ENCODE results near the gene ZNF514. TPM values are rescaled to one million over a fixed set of nuclear protein-coding genes. Genes with fewer than 3 reads are reported as not detected.
A peak's percentile ranks its signal among the peaks of the same experiment; 100 is the strongest.

The ZNF514 gene
- polyA plus RNA-seq, 1 donor (not counting 4 experiments of a cell fraction or from before 2014, with no cell fraction given): 7.9 TPM

DNA sequence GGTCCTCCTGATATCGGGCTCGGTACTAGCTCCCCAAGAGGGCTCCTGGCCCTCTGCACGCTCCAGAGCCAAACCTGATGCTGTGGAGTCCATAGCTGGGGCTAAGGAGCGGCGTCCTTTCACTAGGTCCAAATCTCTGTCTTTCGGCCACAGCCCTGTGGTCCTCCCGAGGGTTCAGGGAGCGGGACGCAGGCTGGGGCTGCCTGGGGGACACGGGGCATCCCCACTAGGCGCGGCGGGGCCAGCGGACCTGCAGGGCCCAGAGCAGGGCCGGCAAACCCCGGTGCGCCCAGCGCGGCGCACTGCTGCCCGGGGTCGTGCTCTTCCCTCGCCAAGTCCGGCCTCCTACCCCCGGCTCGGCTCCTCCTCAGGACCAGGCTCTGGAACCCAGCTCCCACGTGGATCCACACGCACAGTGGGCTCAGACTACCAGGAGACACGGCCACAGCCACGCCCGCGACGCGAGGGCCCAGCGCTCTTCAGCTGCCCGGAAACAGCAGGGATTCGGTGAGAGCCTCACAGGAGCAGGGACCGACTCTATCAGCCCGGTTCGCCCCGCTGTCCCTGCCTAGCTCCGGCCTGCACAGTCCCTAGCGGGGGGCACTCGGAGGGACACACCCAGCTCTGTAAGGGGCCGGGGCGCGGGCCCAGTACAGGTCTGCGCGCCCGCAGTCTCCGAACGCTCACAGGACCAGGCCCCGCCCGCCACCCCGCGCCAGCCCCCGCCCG is 593 bp downstream of the ZNF514 start:
- no peak for TF ChIP-seq EZH2 (IDR thresholded peaks at IDR 0.05; ENCODE audit: low read length)
- no peak for TF ChIP-seq CTCF (optimal IDR thresholded peaks at IDR 0.05 in 1 of 3, IDR thresholded peaks at IDR 0.05 in 1 of 3, conservative IDR thresholded peaks at IDR 0.05 in 1 of 3; ENCODE audit: extremely low read depth in 1 of 3, insufficient read depth in 2 of 3, low read length in 3 of 3)
- peaks cover 8% of the 10 kb centered on the region for H3K4me1 ChIP-seq (ENCODE audit: control insufficient read depth, extremely low read depth, insufficient read depth, low read length)
- peak overlapping the region; percentile 56 to 74 (median 71) for H3K4me3 ChIP-seq (ENCODE audit: control insufficient read depth in 2 of 3, extremely low read depth in 1 of 3, insufficient read depth in 2 of 3, low read depth in 1 of 3, low read length in 3 of 3)
- H3K79me2 ChIP-seq (ENCODE audit: control insufficient read depth, insufficient read depth, low read length): peaks cover 6% of the 10 kb centered on the region
- no peaks in the 10 kb centered on the region for H4K20me1 ChIP-seq (ENCODE audit: control insufficient read depth, extremely low read depth, insufficient read depth, low read length)
- dilution Hi-C loops (cut with MboI; ENCODE audit: extremely low pct_ligation_motif_present, low sequenced_read_pairs): no loop called here
- H3K9ac ChIP-seq (ENCODE audit: control insufficient read depth, extremely low read depth, insufficient read depth, low read length): peak overlapping the region; percentile 79
- FAIRE-seq (no peak), DNase-seq (ENCODE audit: low read depth, low spot score) (no peak)
- H3K36me3 ChIP-seq (ENCODE audit: control insufficient read depth in 2 of 2, extremely low read depth in 1 of 2, insufficient read depth in 2 of 2, low read length in 2 of 2): peaks cover 14 to 16% of the 10 kb centered on the region in 2 experiments
- peak overlapping the region; percentile 11 for H3K27ac ChIP-seq (ENCODE audit: control insufficient read depth, insufficient read depth, low read length)
- peak overlapping the region; percentile 86 for H3K4me2 ChIP-seq (ENCODE audit: control insufficient read depth, extremely low read depth, insufficient read depth, low read depth, low read length)
- peak overlapping the region; percentile 90 for H2AFZ ChIP-seq (ENCODE audit: control insufficient read depth, low read length)
- no peaks in the 10 kb centered on the region for H3K27me3 ChIP-seq (ENCODE audit: control insufficient read depth, extremely low read depth, insufficient read depth, low read length)
- H3K9me3 ChIP-seq (ENCODE audit: control insufficient read depth, low read depth, low read length): no peaks in the 10 kb centered on the region
- H3K9me1 ChIP-seq (ENCODE audit: control insufficient read depth, extremely low read depth, insufficient read depth, low read length): peaks cover 2% of the 10 kb centered on the region

GRCh38 chr2:95158441-95158840 is 1.2 kb downstream of the ZNF514 start:
- no peak for TF ChIP-seq EZH2 (IDR thresholded peaks at IDR 0.05; ENCODE audit: low read length)
- no peak for TF ChIP-seq CTCF (optimal IDR thresholded peaks at IDR 0.05 in 1 of 3, IDR thresholded peaks at IDR 0.05 in 1 of 3, conservative IDR thresholded peaks at IDR 0.05 in 1 of 3; ENCODE audit: extremely low read depth in 1 of 3, insufficient read depth in 2 of 3, low read length in 3 of 3)
- H3K9ac ChIP-seq (ENCODE audit: control insufficient read depth, extremely low read depth, insufficient read depth, low read length): peak overlapping the region; percentile 79
- peaks cover 2% of the 10 kb centered on the region for H3K79me2 ChIP-seq (ENCODE audit: control insufficient read depth, insufficient read depth, low read length)
- dilution Hi-C loops (cut with MboI; ENCODE audit: extremely low pct_ligation_motif_present, low sequenced_read_pairs): no loop called here
- peak overlapping the region; percentile 11 for H3K27ac ChIP-seq (ENCODE audit: control insufficient read depth, insufficient read depth, low read length)
- DNase-seq (ENCODE audit: low read depth, low spot score): no peak
- peak overlapping the region; percentile 90 for H2AFZ ChIP-seq (ENCODE audit: control insufficient read depth, low read length)
- peaks cover 16 to 18% of the 10 kb centered on the region in 2 experiments for H3K36me3 ChIP-seq (ENCODE audit: control insufficient read depth in 2 of 2, extremely low read depth in 1 of 2, insufficient read depth in 2 of 2, low read length in 2 of 2)
- FAIRE-seq: no peak
- no peaks in the 10 kb centered on the region for H3K9me3 ChIP-seq (ENCODE audit: control insufficient read depth, low read depth, low read length)
- H3K27me3 ChIP-seq (ENCODE audit: control insufficient read depth, extremely low read depth, insufficient read depth, low read length): no peaks in the 10 kb centered on the region
- no peaks in the 10 kb centered on the region for H4K20me1 ChIP-seq (ENCODE audit: control insufficient read depth, extremely low read depth, insufficient read depth, low read length)
- peaks cover 2% of the 10 kb centered on the region for H3K9me1 ChIP-seq (ENCODE audit: control insufficient read depth, extremely low read depth, insufficient read depth, low read length)
- H3K4me2 ChIP-seq (ENCODE audit: control insufficient read depth, extremely low read depth, insufficient read depth, low read depth, low read length): peak overlapping the region; percentile 86
- H3K4me3 ChIP-seq (ENCODE audit: control insufficient read depth in 2 of 3, extremely low read depth in 1 of 3, insufficient read depth in 2 of 3, low read depth in 1 of 3, low read length in 3 of 3): peak overlapping the region; percentile 56 to 74 (median 71)
- H3K4me1 ChIP-seq (ENCODE audit: control insufficient read depth, extremely low read depth, insufficient read depth, low read length): peaks cover 7% of the 10 kb centered on the region

All from keratinocyte (primary cell).